Hematopoietic multipotent progenitor cell treated with erythropoietin and hydrocortisone succinate and interleukin-3 and kit ligand, for 15 days (in vitro differentiated cells): Measurements from ENCODE around the gene SUSD2.
"Not testable (repeated sequence)": the region's sequence is repeated elsewhere in the genome, so short reads cannot be mapped to it uniquely, and the experiment has no call there.

Source experiments
- DNase-seq: peaks from one replicate; pipeline ENCODE4 v3.0.0-alpha.2; 2015; ENCODE audit warnings: low spot score

Gene SUSD2

GRCh38 chr22:24188705-24189248 is 7.5 kb downstream of the SUSD2 start:
- DNase-seq, result no peak

- peak; percentile 64 for DNase-seq
Observed at GRCh38 chr22:24189249-24190158, 8.2 kb downstream of the SUSD2 start.

GRCh38 chr22:24190159-24190540 is 8.9 kb downstream of the SUSD2 start:
- no peak for DNase-seq

- DNase-seq, result no peak
Observed at GRCh38 chr22:24190596-24191208, 9.4 kb downstream of the SUSD2 start.

- DNase-seq, result no peak
Observed at GRCh38 chr22:24191381-24191841, 10.1 kb downstream of the SUSD2 start.

GRCh38 chr22:24191893-24192292 is 10.6 kb downstream of the SUSD2 start:
- no peak for DNase-seq

- DNase-seq, result no peak
Observed at GRCh38 chr22:24198682-24199052, 17.4 kb downstream of the SUSD2 start.

GRCh38 chr22:24200619-24201212 is 19.4 kb downstream of the SUSD2 start:
- no peak for DNase-seq

- no peak for DNase-seq
Observed at GRCh38 chr22:24201681-24202614, 20.7 kb downstream of the SUSD2 start.

- not testable (repeated sequence) for DNase-seq
Observed at GRCh38 chr22:24203856-24204255, 22.6 kb downstream of the SUSD2 start.

- no peak for DNase-seq
Observed at GRCh38 chr22:24205438-24206195, 24.3 kb downstream of the SUSD2 start.

- not testable (repeated sequence) for DNase-seq
Observed at GRCh38 chr22:24206460-24207263, 25.4 kb downstream of the SUSD2 start.

GRCh38 chr22:24207264-24208011 is 26.2 kb downstream of the SUSD2 start:
- no peak for DNase-seq

- no peak for DNase-seq
Observed at GRCh38 chr22:24208012-24208749, 26.9 kb downstream of the SUSD2 start.

GRCh38 chr22:24209016-24209415 is 27.7 kb downstream of the SUSD2 start:
- DNase-seq, result no peak

GRCh38 chr22:24209687-24210086 is 28.4 kb downstream of the SUSD2 start:
- DNase-seq, result no peak

- DNase-seq, result not testable (repeated sequence)
Observed at GRCh38 chr22:24210409-24210808, 29.1 kb downstream of the SUSD2 start.

GRCh38 chr22:24211716-24212115 is 30.4 kb downstream of the SUSD2 start:
- not testable (repeated sequence) for DNase-seq
